Bronchial epithelial cell (primary cell): ENCODE results near the gene USE1. TPM values are rescaled to one million over a fixed set of nuclear protein-coding genes. Genes with fewer than 3 reads are reported as not detected.

Experiments
- DNase-seq: peaks from one replicate; pipeline ENCODE4 v3.0.0-alpha.2; 2010; ENCODE audit warnings: low read depth
- FAIRE-seq: peaks from 2 replicates; lab custom pipeline; 2011; peaks lifted over from hg19 to GRCh38; lab: Jason Lieb, UNC
- H3K27me3 ChIP-seq: 2 replicates; pipeline ENCODE4 v1.5.1; 2011; ENCODE audit warnings: low read length; ENCODE audit not compliant: control insufficient read depth, insufficient read depth
- H3K36me3 ChIP-seq: 2 replicates; pipeline ENCODE4 v1.5.1; 2011; ENCODE audit warnings: low read length; ENCODE audit not compliant: control insufficient read depth, insufficient read depth
- H3K4me3 ChIP-seq: 2 replicates; pipeline ENCODE4 v1.5.1; 2011; ENCODE audit warnings: mild to moderate bottlenecking, low read depth, low read length, control low read depth
- total RNA-seq: library from RNA; depleted of rRNA; stranded (reverse); fragments of >200 nt; gene quantifications from 2 replicates; pipeline ENCODE4 v1.2.1, GENCODE V29; 2014
- TF ChIP-seq, protein P1 (sequence below): IDR thresholded peaks from 2 replicates; pipeline ENCODE4 v1.5.1; 2011; ENCODE audit warnings: mild to moderate bottlenecking, moderate library complexity, low read length, control low read depth, inconsistent platforms; ENCODE audit not compliant: insufficient read depth, severe bottlenecking

Gene USE1
- total RNA-seq, 1 donor from 2014 or later, result 11.8 TPM

DNA sequence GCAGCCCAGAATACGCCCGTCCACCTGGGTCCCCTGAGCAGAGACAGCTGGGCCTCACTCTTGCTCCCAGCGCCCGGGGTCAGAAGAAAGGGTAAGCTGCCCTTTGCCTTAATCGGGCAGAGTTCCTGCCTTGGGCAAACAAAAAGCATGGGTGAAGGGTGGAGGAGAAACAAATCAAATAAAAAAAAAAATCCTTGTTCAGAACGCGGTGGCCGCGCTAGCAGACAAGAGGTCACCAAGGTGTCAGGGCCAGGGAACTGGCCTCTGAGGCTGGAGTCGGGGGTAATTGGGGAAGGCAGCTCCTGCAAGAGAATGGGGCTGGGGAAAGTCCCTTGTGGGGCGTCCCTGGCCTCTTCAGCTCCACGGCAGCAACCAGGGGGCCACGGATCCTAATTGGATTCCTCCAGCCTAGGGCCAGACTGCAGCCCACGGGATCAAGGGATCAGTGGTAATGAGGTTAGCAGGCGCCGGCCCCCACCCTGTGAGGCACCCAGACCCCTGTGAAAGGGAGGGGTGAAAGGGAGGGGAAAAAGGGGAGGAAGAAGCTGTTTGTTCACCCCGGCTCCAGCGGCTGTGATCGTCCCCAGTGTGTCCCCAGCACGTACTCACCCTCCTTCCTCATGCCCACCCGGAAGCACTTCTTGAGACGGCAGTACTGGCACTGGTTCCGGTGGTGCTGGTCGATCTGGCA lies 25.1 kb downstream of the USE1 start:
- Histone ChIP-seq H3K36me3 (peaks cover 11% of the 10 kb centered on the region), H3K4me3 (no peak overlapping the region), H3K27me3 (no peaks in the 10 kb centered on the region)
- FAIRE-seq, result no peak
- no peak for DNase-seq
- TF ChIP-seq, protein P1, sequence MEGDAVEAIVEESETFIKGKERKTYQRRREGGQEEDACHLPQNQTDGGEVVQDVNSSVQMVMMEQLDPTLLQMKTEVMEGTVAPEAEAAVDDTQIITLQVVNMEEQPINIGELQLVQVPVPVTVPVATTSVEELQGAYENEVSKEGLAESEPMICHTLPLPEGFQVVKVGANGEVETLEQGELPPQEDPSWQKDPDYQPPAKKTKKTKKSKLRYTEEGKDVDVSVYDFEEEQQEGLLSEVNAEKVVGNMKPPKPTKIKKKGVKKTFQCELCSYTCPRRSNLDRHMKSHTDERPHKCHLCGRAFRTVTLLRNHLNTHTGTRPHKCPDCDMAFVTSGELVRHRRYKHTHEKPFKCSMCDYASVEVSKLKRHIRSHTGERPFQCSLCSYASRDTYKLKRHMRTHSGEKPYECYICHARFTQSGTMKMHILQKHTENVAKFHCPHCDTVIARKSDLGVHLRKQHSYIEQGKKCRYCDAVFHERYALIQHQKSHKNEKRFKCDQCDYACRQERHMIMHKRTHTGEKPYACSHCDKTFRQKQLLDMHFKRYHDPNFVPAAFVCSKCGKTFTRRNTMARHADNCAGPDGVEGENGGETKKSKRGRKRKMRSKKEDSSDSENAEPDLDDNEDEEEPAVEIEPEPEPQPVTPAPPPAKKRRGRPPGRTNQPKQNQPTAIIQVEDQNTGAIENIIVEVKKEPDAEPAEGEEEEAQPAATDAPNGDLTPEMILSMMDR, result no peak

- H3K27me3 ChIP-seq, result no peaks in the 10 kb centered on the region
- TF ChIP-seq, protein P1, result no peak
- peaks cover 11% of the 10 kb centered on the region for H3K36me3 ChIP-seq
- no peak for DNase-seq
- no peak for FAIRE-seq
- H3K4me3 ChIP-seq, result no peak overlapping the region
Measured at GRCh38 chr19:17240826-17241399, 25.8 kb downstream of the USE1 start.

DNA sequence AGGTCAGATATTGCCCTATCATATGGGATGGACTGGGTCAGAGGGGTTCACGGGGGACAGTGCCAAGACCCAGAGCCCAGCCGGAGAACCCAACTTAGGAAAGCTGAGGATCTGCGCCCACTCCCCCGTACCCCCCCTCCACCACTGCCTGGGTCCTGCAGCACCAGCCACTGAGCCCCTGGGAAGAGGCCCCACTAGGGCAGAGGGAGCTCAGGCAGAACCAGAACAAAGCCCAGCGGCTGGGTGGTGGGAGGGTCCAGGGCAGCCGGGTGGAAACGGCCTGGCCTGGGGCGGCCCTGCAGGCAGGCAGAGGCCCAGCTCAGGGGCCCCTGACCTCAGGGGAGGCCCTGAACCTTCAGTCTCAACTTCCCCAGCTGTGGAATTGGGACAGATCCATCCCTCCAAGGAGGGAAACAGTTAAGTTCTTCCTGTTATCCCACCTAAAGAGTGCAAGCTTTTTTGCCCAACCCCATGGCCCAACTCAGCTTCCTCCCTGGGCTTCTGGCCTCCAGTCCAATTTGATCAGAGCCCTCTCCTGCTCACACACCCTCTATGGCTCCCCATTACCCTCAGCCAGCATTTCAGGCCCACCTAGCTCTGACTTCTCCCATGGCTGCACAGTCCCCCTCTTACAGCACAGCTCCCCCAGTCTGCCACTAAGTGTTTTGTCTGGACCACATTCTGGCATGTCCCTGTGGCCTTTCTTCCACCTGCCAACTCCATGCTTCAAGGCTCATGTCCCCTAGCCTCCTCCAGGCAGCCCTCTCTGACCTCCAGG lies 27.5 kb downstream of the USE1 start:
- H3K36me3 ChIP-seq, result peaks cover 11% of the 10 kb centered on the region
- H3K4me3 ChIP-seq, result peak overlapping the region; percentile 1
- FAIRE-seq (no peak), DNase-seq (no peak)
- H3K27me3 ChIP-seq, result no peaks in the 10 kb centered on the region
- TF ChIP-seq, protein P1, result no peak

DNA sequence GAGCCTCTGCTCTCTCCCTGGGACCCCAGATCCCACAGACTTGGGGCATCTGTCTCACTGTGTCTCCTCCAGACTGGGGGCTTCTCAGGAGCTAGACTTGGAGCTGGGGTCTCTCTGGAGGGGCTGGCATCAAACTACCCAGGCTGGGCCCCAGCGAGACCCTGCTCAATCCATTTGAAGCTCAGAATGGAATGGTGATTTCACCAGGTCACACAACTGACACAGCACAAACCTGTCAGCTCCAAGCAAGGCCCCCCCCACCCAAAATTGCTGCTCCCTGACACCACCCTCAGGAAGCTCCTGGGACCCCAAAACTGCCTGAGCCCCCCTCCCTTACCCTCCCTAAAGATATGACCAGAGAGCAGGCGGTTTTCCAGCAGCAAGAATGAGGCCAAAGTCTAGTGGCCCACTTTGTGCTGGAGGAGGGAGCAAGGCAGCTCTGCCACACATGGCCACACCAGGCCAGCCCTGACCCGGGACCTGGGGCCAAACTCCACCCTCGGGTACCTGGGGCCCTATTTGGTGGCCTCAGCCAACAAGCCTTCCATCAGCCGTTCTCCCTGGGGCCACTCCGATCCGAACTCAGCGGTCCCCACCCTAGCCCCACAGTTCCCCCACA lies 28.2 kb downstream of the USE1 start:
- TF ChIP-seq, protein P1, result no peak
- peaks cover 8% of the 10 kb centered on the region for H3K36me3 ChIP-seq
- DNase-seq (no peak), FAIRE-seq (no peak)
- no peaks in the 10 kb centered on the region for H3K27me3 ChIP-seq
- H3K4me3 ChIP-seq, result peak overlapping the region; percentile 78

GRCh38 chr19:17243830-17244617 lies 28.9 kb downstream of the USE1 start:
- H3K36me3 ChIP-seq, result peaks cover 6% of the 10 kb centered on the region
- peak overlapping the region; percentile 78 for H3K4me3 ChIP-seq
- H3K27me3 ChIP-seq, result no peaks in the 10 kb centered on the region
- DNase-seq, result no peak
- TF ChIP-seq, protein P1, result no peak
- FAIRE-seq, result no peak
